Natural killer cell (primary cell): ENCODE measurements around the gene NCK1. TPM values are rescaled to one million over a fixed set of nuclear protein-coding genes. Genes with fewer than 3 reads are reported as not detected.
"Not testable (repeated sequence)": the region's sequence is repeated elsewhere in the genome, so short reads cannot be mapped to it uniquely, and the experiment has no call there.

Experiments
- ATAC-seq, 3 donors: fragments of 150-1000 bp in 2 of 3; fragments of 200-7000 bp in 1 of 3; cut with Tn5 transposase; 1 replicate in 1 of 3; 2 replicates in 2 of 3; pipeline ENCODE4 v1.10.0; 2021; ENCODE audit warnings: mild to moderate bottlenecking in 2 of 3, moderate library complexity in 2 of 3
- DNase-seq, 2 donors: peaks; one replicate each; pipeline versions ENCODE4 v3.0.0 to v3.0.0-alpha.2; 2013 to 2021; ENCODE audit warnings: mixed read lengths in 1 of 2
- H3K27ac ChIP-seq: one replicate; pipeline ENCODE4 v1.5.1; 2013; ENCODE audit warnings: mild to moderate bottlenecking, low read length
- H3K27me3 ChIP-seq: one replicate; pipeline ENCODE4 v1.6.1; 2013; ENCODE audit warnings: low read length; ENCODE audit not compliant: control insufficient read depth, insufficient read depth
- H3K36me3 ChIP-seq: one replicate; pipeline ENCODE4 v1.6.1; 2013; ENCODE audit warnings: low read length; ENCODE audit not compliant: control insufficient read depth, insufficient read depth
- H3K4me1 ChIP-seq: one replicate; pipeline ENCODE4 v1.6.1; 2013; ENCODE audit warnings: low read length; ENCODE audit not compliant: control insufficient read depth, insufficient read depth
- H3K4me3 ChIP-seq: one replicate; pipeline ENCODE4 v1.5.1; 2013; ENCODE audit warnings: low read length
- H3K9me3 ChIP-seq: one replicate; pipeline ENCODE4 v1.6.1; 2013; ENCODE audit warnings: low read length; ENCODE audit not compliant: control insufficient read depth, insufficient read depth
- H3K27ac Mint-ChIP-seq, 2 donors: one replicate each; pipeline ENCODE4 v1.8.0; 2022; ENCODE audit warnings: mild to moderate bottlenecking in 2 of 2, mixed read lengths in 2 of 2, moderate library complexity in 1 of 2
- H3K27me3 Mint-ChIP-seq, 2 donors: one replicate each; pipeline ENCODE4 v1.8.0; 2022; ENCODE audit warnings: low read depth in 2 of 2, mixed read lengths in 2 of 2
- H3K36me3 Mint-ChIP-seq: one replicate; pipeline ENCODE4 v1.8.0; 2022; ENCODE audit warnings: mixed read lengths
- H3K4me1 Mint-ChIP-seq, 2 donors: one replicate each; pipeline ENCODE4 v1.8.0; 2022; ENCODE audit warnings: mixed read lengths in 2 of 2
- H3K4me3 Mint-ChIP-seq: one replicate; pipeline ENCODE4 v1.8.0; 2022; ENCODE audit warnings: mild to moderate bottlenecking, moderate library complexity, mixed read lengths
- H3K9me3 Mint-ChIP-seq, 2 donors: one replicate each; pipeline ENCODE4 v1.8.0; 2022; ENCODE audit warnings: mixed read lengths in 2 of 2
- WGBS: methylation state at CpG from one replicate; pipeline ENCODE4 v1.1.7; 2013; ENCODE audit warnings: missing lambda C conversion rate; ENCODE audit not compliant: insufficient coverage; 5-methylcytosine and 5-hydroxymethylcytosine counted together
- intact Hi-C: fragments of 100-400 bp; cut with micrococcal nuclease; formaldehyde crosslinking; loops from one replicate; pipeline ENCODE4 v1.14.2; 2022
- total RNA-seq, 4 donors: library from RNA; stranded (reverse); fragments of 120-200 nt in 1 of 4; gene quantifications; one replicate each; pipeline versions ENCODE4 v1.2.3 to v1.2.4, GENCODE V29; 2013 to 2022
- TF ChIP-seq, protein P1 (sequence below): fragments of 200-600 bp; IDR thresholded peaks from one replicate; pipeline ENCODE4 v1.8.0; 2022; ENCODE audit warnings: antibody characterized with exemption

Gene NCK1
- total RNA-seq, 3 donors from 2014 or later (not counting 1 experiment from before 2014, with no cell fraction given), result 61.2 to 77.9 (median 69.5) TPM

DNA sequence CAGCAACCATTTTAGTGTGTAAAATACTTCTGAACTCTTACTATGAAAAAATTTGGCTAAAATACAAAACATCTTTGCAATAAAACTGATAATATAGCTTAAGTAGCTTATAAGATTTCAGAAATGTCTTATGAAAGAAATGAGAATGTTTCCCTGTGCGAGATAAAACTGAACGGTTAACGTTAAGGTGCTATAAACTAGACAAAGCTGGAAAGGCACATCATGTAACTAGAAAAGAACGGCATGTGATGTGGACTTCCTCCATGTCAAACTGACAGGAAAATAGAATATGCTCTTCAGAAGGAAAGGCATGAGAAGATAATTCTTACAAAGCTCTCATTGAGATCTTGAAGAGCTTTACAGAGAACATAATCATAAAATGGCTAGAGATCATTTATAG is 36.5 kb downstream of the NCK1 start:
- Mint-ChIP-seq H3K36me3 (peaks cover 7% of the 10 kb centered on the region), H3K4me3 (no peak overlapping the region), H3K27me3 (no peaks in the 10 kb centered on the region), H3K27ac (peak overlapping the region; percentile 59 to 83), H3K9me3 (peaks cover 0 to 5% of the 10 kb centered on the region in 2 donors), H3K4me1 (peaks cover 65 to 75% of the 10 kb centered on the region in 2 donors)
- Histone ChIP-seq H3K27me3 (no peaks in the 10 kb centered on the region), H3K9me3 (peaks cover 3% of the 10 kb centered on the region), H3K27ac (peak overlapping the region; percentile 29), H3K4me1 (peaks cover 9% of the 10 kb centered on the region), H3K36me3 (no peaks in the 10 kb centered on the region), H3K4me3 (no peak overlapping the region)
- WGBS, result 69% methylated on average over 4 of the region's 4 CpGs
- TF ChIP-seq, protein P1, sequence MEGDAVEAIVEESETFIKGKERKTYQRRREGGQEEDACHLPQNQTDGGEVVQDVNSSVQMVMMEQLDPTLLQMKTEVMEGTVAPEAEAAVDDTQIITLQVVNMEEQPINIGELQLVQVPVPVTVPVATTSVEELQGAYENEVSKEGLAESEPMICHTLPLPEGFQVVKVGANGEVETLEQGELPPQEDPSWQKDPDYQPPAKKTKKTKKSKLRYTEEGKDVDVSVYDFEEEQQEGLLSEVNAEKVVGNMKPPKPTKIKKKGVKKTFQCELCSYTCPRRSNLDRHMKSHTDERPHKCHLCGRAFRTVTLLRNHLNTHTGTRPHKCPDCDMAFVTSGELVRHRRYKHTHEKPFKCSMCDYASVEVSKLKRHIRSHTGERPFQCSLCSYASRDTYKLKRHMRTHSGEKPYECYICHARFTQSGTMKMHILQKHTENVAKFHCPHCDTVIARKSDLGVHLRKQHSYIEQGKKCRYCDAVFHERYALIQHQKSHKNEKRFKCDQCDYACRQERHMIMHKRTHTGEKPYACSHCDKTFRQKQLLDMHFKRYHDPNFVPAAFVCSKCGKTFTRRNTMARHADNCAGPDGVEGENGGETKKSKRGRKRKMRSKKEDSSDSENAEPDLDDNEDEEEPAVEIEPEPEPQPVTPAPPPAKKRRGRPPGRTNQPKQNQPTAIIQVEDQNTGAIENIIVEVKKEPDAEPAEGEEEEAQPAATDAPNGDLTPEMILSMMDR, result no peak
- intact Hi-C loops, result no loop called here
- ATAC-seq (no peak), DNase-seq (no peak)

DNA sequence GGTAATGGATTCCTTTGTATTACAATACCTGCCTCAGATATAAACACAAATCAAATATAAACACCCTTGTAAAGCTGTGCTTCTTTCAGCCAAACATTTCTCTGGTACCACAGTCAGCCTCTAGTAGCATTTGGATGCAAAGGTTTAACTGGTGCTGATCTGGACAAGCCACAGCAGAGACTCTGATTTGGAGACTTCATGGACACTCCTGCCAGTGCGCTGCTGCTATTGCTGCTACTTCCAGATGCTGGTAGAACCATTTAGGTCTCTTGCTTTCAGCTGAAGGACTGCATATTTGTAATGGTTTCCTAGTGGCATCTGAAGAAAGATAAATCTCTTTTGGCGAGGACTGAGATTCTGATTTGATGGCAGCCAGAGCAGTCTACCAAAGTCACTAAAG is 36.9 kb downstream of the NCK1 start:
- DNase-seq (no peak), ATAC-seq (peak in 1 of 3 donors; percentile 38)
- 96% methylated on average over 2 of the region's 2 CpGs for WGBS
- H3K27me3 Mint-ChIP-seq, result no peaks in the 10 kb centered on the region
- Histone ChIP-seq H3K4me1 (peaks cover 6% of the 10 kb centered on the region), H3K9me3 (peaks cover 4% of the 10 kb centered on the region), H3K4me3 (no peak overlapping the region), H3K27ac (peak overlapping the region; percentile 29), H3K27me3 (no peaks in the 10 kb centered on the region), H3K36me3 (no peaks in the 10 kb centered on the region)
- H3K9me3 Mint-ChIP-seq, result peaks cover 0 to 8% of the 10 kb centered on the region in 2 donors
- TF ChIP-seq, protein P1, result no peak
- H3K4me1 Mint-ChIP-seq, result peaks cover 61 to 75% of the 10 kb centered on the region in 2 donors
- intact Hi-C loops, result no loop called here
- H3K4me3 Mint-ChIP-seq, result no peak overlapping the region
- peaks cover 7% of the 10 kb centered on the region for H3K36me3 Mint-ChIP-seq
- H3K27ac Mint-ChIP-seq, result peak overlapping the region; percentile 59 to 83

DNA sequence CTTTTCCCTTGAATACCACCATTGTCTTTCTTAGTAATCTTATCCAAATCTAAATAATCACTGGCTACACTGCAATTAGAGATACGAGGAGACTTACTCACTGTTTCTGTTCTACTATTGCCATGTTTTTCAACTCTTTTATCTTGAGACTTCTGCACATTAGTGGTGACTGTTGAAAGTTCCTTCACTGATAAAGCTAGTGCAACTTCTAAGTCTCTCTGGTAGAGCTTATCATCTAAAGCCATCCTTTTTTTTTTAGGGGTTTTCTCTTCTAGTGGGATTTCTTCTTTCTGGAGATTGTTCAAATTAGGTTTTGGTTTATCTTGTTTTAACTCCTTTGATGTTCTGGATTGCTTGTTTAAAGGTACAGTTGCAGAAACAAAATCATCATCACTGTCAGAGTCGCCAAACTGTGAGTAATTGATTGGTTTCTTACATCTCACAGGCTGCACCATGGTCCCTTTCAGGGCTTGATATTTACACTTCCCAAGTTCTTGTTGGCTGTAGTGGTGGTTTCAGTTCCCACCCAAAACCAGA is 37.7 kb downstream of the NCK1 start:
- H3K36me3 ChIP-seq, result no peaks in the 10 kb centered on the region
- H3K27ac ChIP-seq, result no peak overlapping the region
- H3K9me3 ChIP-seq, result peaks cover 8% of the 10 kb centered on the region
- H3K4me1 ChIP-seq, result peaks cover 5% of the 10 kb centered on the region
- Mint-ChIP-seq H3K4me3 (peak overlapping the region; percentile 56), H3K9me3 (peaks cover 0 to 8% of the 10 kb centered on the region in 2 donors), H3K4me1 (peaks cover 54 to 69% of the 10 kb centered on the region in 2 donors), H3K27ac (peak overlapping the region; percentile 59 to 83), H3K27me3 (no peaks in the 10 kb centered on the region), H3K36me3 (peaks cover 7% of the 10 kb centered on the region)
- 75% methylated on average over 2 of the region's 2 CpGs for WGBS
- peak; percentile 47 to 74 (median 57) for ATAC-seq
- DNase-seq, result peak in 1 of 2 donors; percentile 38
- TF ChIP-seq, protein P1, result no peak
- intact Hi-C loops, result no loop called here
- H3K27me3 ChIP-seq, result no peaks in the 10 kb centered on the region
- no peak overlapping the region for H3K4me3 ChIP-seq

DNA sequence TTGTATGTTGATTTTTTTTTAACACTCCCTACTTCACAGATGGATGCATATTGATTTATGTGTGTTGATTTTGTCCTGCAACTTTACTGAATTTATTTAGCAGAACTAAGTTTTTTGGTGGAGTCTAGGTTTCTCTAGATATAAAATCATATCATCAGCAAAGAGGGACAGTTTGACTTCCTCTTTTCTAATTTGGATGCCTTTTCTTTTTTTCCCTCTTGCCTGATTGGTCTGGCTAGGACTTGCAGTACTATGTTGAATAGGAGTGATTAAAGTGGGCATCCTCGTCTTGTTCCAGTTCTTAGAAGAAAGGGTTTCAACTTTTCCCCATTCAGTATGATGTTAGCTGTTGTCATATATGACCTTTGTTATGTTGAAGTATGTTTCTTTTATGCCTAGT is 38.7 kb downstream of the NCK1 start:
- H3K27me3 Mint-ChIP-seq, ATAC-seq, DNase-seq, intact Hi-C loops, H3K4me1 ChIP-seq, H3K36me3 Mint-ChIP-seq, H3K9me3 Mint-ChIP-seq, H3K4me3 ChIP-seq, H3K27ac ChIP-seq, H3K27me3 ChIP-seq, H3K36me3 ChIP-seq: not testable (repeated sequence)
- Mint-ChIP-seq H3K4me1 (peaks cover 60 to 71% of the 10 kb centered on the region in 2 donors), H3K27ac (peak overlapping the region; percentile 59 to 83), H3K4me3 (peak overlapping the region; percentile 32)
- peaks cover 10% of the 10 kb centered on the region for H3K9me3 ChIP-seq
- 56% methylated on average over 1 of the region's 1 CpG for WGBS
